LNCAP (cell line): Measurements from ENCODE around the gene PPFIA2.

Experiments used
- CTCF ChIP-seq: fragments of 450-650 bp; IDR thresholded peaks from 2 replicates; pipeline ENCODE4 v1.5.1; 2017; ENCODE audit warnings: mild to moderate bottlenecking

PPFIA2 gene

GRCh38 chr12:81542065-81543010, 216.8 kb downstream of the PPFIA2 start:
- no peak for TF ChIP-seq CTCF

DNA sequence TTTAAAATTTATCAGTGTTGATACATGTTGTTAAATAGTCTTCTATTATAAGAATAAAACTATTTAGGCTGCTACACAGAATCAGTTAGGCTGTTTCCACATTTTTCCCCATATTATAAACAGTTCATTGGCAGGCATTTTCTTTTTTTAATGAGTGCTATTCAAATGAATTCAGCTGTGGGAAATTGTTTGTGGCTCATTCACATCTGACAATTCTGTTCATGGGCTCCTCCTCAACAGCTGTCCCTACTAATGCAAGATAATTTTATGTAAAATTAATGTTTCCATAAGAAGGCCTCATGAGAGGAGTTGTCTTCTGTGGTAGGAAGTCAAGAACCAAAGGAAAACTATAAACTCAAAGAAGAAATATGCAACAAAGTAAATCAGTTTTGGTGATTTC, 218.0 kb downstream of the PPFIA2 start:
- TF ChIP-seq CTCF, result no peak

- no peak for TF ChIP-seq CTCF
Measured at GRCh38 chr12:81539279-81539678, 219.9 kb downstream of the PPFIA2 start.

- TF ChIP-seq CTCF, result no peak
Measured at GRCh38 chr12:81533054-81533453, 226.1 kb downstream of the PPFIA2 start.

GRCh38 chr12:81530352-81530751, 228.8 kb downstream of the PPFIA2 start:
- TF ChIP-seq CTCF, result no peak

DNA sequence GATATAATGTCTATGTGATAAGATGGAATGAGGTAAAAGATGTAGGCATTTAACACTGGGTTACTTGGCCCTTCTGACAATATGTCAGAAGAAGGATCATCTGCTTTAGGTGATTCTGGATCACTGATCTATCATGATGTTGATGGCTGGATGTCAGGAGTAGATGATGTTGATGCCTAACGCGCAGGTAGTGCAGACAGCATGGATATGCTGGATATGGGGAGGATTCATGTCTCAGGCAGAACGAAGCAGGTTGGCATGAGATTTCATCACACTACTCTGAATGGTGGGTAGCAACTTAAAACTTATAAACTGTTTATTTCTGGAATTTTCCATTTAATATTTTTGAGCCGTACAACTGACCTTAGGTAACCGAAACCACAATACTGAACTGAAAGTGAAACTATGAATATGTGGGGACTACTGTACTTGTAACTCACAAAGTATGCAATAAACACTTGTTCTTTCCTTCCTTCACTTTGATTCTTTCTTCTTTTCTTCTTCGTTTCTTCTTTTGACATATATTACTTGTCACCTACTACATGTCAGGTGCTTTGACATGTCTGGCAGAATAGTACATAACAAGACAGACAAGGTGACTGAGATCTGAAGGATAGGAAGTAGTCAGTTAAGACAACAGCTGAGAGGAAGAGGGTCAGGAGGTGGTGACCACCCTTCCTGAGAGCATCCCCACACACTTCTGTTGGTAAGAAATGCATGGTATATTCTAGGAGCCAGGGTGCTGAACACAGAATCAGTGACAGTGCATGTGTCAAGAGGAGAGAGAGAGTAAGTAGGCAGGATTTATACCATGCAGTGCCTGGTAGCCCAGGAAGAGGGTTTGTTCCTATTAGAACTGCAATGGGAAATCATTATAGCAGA, 238.8 kb downstream of the PPFIA2 start:
- TF ChIP-seq CTCF, result no peak

GRCh38 chr12:81518638-81519037, 240.5 kb downstream of the PPFIA2 start:
- no peak for TF ChIP-seq CTCF
